HUES6 (cell line): ENCODE measurements around the gene RAB26.

ENCODE experiments used
- H3K27ac ChIP-seq: 2 replicates; pipeline ENCODE4 v1.7.0; 2013; ENCODE audit warnings: low read depth, mild to moderate bottlenecking, low read length, inconsistent platforms
- H3K27me3 ChIP-seq: 2 replicates; pipeline ENCODE4 v1.6.1; 2013; ENCODE audit warnings: low read length; ENCODE audit not compliant: control insufficient read depth, insufficient read depth
- H3K36me3 ChIP-seq: 2 replicates; pipeline ENCODE4 v1.6.1; 2013; ENCODE audit warnings: low read length; ENCODE audit not compliant: control insufficient read depth, insufficient read depth
- H3K4me1 ChIP-seq: 2 replicates; pipeline ENCODE4 v1.6.1; 2013; ENCODE audit warnings: low read length; ENCODE audit not compliant: control insufficient read depth, insufficient read depth
- H3K4me3 ChIP-seq: 2 replicates; pipeline ENCODE4 v1.5.1; 2013; ENCODE audit warnings: low read depth, low read length
- H3K9ac ChIP-seq: one replicate; pipeline ENCODE4 v1.6.1; 2013; ENCODE audit warnings: mild to moderate bottlenecking, low read length
- H3K9me3 ChIP-seq: 2 replicates; pipeline ENCODE4 v1.6.1; 2013; ENCODE audit warnings: low read depth, low read length; ENCODE audit not compliant: control insufficient read depth, insufficient read depth

Gene RAB26

DNA sequence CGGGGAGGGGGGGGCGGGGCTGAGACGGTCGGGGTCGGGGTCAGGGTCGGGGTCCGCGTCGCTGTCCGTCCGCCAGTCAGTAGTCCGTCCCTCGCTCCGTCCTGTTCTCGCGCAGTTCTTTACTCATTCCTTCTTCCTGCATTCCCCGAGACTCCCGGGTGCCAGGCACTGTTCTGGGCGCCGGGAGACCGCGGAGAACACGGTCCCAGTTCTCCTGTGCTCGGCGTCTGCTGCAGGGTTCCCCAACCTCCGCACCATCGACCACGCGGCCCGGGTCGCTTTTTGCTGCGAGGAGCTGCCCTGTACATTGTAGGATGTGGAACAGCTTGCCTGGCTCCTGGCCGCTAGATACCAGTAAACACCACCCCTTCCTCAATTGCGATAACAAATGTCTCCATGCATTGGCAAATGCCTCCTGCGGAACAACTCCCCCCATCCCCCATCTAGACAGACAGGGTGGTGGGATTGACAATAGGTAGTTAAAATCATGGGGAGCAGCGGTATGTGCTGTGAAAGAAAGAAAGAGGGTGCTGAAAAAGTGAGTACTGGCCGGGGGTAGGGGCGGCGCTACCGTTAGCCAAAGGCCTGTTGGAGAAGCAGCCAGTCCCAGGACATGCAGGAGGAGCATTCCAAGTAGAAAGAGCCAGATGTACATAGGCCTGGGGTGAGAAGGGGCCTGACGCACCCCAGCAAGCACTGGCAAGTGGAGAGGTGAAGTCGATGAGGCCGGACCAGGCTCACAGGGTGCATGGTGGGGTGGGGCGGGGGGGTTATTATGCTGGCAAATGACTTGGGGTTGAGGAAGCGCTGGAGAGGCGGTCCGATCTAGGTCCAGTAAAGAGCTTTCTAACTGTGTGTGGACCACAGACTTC is 7.8 kb downstream of the RAB26 start:
- H3K9me3 ChIP-seq = no peaks in the 10 kb centered on the region
- H3K27me3 ChIP-seq = no peaks in the 10 kb centered on the region
- peaks cover 64% of the 10 kb centered on the region for H3K4me1 ChIP-seq
- peak overlapping the region; percentile 92 for H3K9ac ChIP-seq
- peak overlapping the region; percentile 96 for H3K4me3 ChIP-seq
- H3K36me3 ChIP-seq = peaks cover 37% of the 10 kb centered on the region
- 0 out of 2 replicates have a peak overlapping the region, but pooled peaks have one; percentile 68 for H3K27ac ChIP-seq

DNA sequence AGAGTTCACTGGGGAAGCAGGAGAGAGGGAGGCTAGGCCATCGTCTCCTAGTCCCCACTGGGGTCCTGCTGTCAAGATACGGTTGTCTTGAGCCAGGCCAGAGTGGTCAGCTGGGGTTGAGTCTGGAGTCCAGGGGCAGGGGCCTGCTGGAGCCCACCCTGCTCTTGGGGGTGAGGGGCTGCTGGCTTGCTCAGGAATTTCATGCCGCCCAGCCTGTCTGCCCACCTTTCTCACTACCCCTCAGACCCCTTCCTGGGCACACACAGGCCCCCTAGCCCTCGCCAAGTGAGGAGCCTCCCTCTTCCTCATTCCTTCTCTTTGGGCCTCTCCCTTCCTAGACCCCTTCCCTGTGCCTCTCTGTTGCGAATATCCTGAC is 8.4 kb downstream of the RAB26 start:
- Histone ChIP-seq H3K36me3 (peaks cover 31% of the 10 kb centered on the region), H3K9me3 (no peaks in the 10 kb centered on the region), H3K4me1 (peaks cover 58% of the 10 kb centered on the region), H3K27ac (no peak overlapping the region), H3K27me3 (no peaks in the 10 kb centered on the region), H3K9ac (peak overlapping the region; percentile 42), H3K4me3 (peak overlapping the region; percentile 96)

DNA sequence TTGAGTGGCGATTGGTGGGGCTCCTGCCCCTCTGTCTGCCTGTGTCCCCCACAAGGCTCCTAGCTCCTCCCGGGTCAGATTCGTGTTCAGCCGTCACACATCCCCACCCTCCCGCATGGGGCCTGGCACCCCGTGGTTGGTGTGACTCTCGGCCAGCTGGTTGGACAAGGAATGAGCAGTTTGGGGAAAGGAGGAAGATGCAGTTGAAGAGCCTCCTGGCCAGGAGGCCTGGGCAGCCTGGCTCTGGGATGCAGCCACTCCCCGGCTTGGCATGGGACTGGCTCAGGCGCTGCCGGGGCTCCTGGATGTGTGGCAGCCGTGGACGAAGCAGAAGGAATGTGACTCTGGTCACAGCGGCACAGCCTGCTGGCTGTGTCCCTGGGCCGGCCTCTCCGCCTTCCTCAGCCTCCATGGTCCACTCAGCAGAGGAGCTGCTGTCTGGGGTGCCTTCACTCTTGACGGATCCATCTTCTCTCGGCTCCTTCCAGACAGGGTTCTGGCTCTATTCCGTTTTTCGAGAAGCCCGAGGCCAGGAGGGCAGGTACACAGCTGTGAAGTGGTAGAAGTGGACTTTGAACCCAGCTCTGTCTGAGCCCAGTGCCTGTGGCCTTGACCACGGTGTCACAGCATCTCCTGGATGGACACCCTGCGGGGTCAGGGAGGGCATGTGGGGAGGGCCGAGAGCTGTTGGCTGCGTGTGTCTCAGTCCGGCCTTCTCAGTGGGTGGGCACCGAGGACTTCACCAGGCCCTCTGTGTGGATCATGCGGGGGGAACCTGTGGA is 9.2 kb downstream of the RAB26 start:
- H3K9ac ChIP-seq = no peak overlapping the region

DNA sequence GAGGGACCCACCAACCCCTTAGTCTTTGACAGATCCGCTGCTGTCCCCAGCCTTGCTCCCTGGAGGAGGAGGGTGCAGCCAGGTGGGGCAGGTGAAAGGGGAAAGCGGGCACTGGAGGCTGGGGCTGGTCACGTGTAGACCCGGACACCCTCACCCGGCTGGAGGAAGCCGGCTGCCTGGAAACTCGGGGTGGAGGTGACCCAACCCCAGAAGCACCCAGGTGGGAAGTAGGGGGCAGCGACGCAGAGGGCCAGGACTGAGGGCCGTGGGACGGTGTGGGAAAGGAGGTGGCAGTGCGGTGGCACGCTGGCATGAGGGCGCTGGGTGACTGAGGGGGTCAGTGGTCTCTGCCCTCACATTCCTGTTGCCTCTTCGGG is 9.8 kb downstream of the RAB26 start:
- peak overlapping the region; percentile 9 for H3K9ac ChIP-seq
- H3K27ac ChIP-seq = no peak overlapping the region; the same call in 1 of the 2 replicates
- no peaks in the 10 kb centered on the region for H3K27me3 ChIP-seq
- H3K9me3 ChIP-seq = no peaks in the 10 kb centered on the region
- peaks cover 19% of the 10 kb centered on the region for H3K36me3 ChIP-seq
- no peak overlapping the region for H3K4me3 ChIP-seq
- H3K4me1 ChIP-seq = peaks cover 47% of the 10 kb centered on the region

More for the DNA sequence above, 9.2 kb downstream of the RAB26 start:
- Histone ChIP-seq H3K4me1 (peaks cover 53% of the 10 kb centered on the region), H3K9me3 (no peaks in the 10 kb centered on the region), H3K36me3 (peaks cover 24% of the 10 kb centered on the region), H3K27ac (no peak overlapping the region; the same call in 1 of the 2 replicates), H3K4me3 (no peak overlapping the region), H3K27me3 (no peaks in the 10 kb centered on the region)

DNA sequence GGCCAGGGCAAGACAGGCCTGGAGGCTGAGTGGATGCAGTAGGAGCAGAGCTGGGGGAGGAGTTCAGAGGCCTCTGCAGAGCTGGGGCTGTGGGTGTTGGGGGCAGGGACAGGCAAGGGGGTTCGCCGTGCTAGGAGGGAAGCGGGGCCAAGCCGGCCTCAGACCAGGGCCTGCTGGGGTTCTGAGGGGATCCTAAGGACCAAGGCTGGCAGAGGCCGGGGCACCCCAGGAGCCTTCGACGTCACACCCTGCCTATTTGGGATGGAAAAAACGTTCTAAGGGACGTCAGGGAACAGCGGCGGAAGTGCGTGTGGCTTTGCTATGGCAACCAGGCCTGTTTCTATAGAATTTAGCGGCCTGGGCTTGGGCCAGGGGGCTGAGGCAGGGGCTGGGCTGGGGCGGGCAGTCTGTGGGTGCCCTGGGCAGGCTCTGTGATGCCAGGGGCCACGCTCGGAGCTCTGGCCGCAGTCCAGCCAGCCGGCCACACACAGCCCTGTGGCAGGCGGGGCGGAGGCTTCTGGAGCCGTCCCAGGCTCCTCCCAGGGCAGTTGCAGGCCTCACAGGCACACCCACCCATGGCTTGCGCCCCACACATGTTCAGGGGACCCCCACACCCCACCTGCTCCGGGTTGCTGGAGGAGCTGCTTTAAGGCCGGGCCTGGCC is 10.9 kb downstream of the RAB26 start:
- H3K4me3 ChIP-seq = no peak overlapping the region
- H3K36me3 ChIP-seq = peaks cover 10% of the 10 kb centered on the region
- peak overlapping the region; percentile 51; the same call in 1 of the 2 replicates for H3K27ac ChIP-seq
- H3K9ac ChIP-seq = peak overlapping the region; percentile 34
- no peaks in the 10 kb centered on the region for H3K27me3 ChIP-seq
- peaks cover 2% of the 10 kb centered on the region; the same call in 1 of the 2 replicates for H3K9me3 ChIP-seq
- peaks cover 39% of the 10 kb centered on the region for H3K4me1 ChIP-seq

DNA sequence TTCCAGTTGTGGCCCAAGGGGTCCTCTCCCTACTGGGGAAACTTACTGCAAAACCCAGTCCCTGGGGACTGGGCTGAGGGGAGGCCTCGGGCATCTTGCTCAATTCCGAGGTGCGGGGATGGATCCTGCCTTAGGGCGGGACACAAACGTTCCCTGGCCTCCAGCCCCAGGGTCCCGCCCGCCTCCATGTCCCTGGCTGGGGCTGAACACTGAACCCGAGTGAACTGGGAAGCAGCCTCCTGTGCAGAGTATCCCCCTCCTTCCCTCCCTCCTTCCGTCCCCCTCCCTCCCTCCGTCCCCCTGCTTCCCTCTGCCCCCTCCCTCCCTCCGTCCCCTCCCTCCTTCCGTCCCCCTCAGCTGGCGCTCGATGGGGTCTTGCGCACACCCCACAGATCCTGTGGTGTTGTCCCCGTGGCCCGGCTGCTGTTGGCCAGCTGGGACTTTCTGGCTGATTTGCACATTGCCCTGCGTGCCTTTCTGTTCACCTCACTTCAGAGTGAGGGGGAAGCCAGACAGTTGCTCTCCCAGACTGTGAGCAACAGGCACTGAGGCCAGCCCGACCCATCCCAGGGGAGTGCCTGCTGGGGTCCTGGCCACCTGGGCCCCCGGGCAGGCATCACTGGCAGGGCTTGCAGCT is 12.6 kb downstream of the RAB26 start:
- peaks cover 39% of the 10 kb centered on the region for H3K4me1 ChIP-seq
- H3K4me3 ChIP-seq = no peak overlapping the region

DNA sequence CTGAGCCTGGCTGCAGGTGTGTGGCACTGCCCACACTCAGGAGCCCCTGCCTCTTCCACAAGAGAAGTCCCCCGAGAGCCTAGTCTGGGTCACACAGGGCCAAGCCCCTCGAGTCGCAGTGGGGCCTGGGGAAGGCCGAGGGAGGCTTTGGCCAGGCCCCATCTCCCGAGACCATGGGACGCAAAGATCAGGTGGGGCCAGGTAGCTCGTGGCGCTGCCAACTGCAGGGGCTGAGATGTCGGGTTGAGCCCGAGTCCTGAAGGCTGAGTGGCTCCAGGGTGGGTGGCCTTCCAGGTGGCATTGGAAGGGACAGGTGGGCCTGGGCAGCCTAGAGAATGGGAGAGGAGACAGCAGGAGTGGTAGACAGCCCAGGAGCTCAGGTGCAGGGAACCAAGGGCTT is 13.5 kb downstream of the RAB26 start:
- Histone ChIP-seq H3K36me3 (peaks cover 20% of the 10 kb centered on the region), H3K9me3 (peaks cover 3% of the 10 kb centered on the region; the same call in 1 of the 2 replicates), H3K27ac (peak overlapping the region; percentile 51; the same call in 1 of the 2 replicates), H3K4me3 (no peak overlapping the region), H3K4me1 (peaks cover 36% of the 10 kb centered on the region), H3K9ac (no peak overlapping the region), H3K27me3 (no peaks in the 10 kb centered on the region)

More for the DNA sequence above, 12.6 kb downstream of the RAB26 start:
- Histone ChIP-seq H3K9ac (peak overlapping the region; percentile 27), H3K27ac (peak overlapping the region; percentile 51; the same call in 1 of the 2 replicates), H3K9me3 (peaks cover 3% of the 10 kb centered on the region; the same call in 1 of the 2 replicates), H3K36me3 (peaks cover 12% of the 10 kb centered on the region), H3K27me3 (no peaks in the 10 kb centered on the region)

DNA sequence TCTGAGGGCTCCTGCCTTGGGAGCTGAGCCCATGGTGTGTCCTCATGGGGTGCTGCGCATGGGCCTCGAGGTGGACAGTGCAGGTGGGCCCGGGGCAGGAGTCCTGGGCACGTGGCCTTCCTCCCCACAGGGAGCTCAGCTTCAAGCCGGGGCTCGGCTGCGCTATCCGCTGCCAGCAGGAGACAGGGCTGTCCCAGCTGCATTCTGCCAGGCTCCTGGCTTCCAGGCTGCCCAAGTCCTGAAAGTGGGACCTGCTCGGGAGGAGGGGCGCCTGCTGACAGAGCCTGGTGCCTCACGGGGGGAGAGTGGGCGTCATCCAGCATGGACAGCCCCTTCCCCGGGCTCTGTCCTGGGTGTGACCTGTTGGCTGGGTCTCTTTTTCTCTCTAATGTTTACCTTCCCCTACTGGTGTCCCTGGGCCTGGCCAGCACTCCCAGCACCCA is 14.3 kb downstream of the RAB26 start:
- H3K36me3 ChIP-seq = peaks cover 27% of the 10 kb centered on the region
- no peak overlapping the region for H3K9ac ChIP-seq
- no peaks in the 10 kb centered on the region for H3K27me3 ChIP-seq
- peaks cover 28% of the 10 kb centered on the region for H3K4me1 ChIP-seq
- no peak overlapping the region for H3K27ac ChIP-seq
- peaks cover 3% of the 10 kb centered on the region; the same call in 1 of the 2 replicates for H3K9me3 ChIP-seq
- H3K4me3 ChIP-seq = no peak overlapping the region

DNA sequence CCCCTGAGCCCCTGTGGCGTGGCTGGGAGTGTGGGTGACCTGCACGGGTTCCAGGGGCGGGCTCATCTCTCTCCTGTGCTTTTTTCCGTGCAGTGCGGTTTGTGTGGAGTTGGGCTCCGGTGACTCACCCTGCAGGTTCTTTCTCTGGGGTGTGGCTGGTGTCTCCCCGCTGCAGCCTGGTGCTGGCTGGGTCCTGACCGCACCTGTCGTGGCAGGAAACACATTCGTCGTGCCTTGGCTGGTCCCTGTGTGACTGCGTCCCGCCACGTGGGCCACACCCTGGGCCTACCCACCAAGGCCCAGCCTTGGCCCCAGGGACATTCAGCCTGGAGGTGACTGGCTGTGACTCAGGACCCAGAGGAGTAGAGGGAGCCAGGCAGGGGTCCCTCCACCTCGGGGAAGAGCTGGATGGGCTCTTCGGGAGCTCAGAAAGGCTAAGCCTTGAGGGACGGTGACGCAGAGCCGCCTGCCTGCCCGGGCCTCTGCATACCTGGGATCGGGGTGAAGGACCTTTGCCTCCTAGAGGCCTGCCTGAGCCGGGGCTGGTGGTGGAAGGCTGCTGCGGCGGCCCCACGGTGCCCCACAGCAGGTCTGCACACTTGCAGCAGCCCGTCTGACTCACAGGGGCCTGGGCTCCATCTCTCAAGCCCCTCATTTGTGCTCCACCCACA is 14.9 kb downstream of the RAB26 start:
- Histone ChIP-seq H3K36me3 (peaks cover 33% of the 10 kb centered on the region), H3K9me3 (peaks cover 3% of the 10 kb centered on the region; the same call in 1 of the 2 replicates), H3K27me3 (no peaks in the 10 kb centered on the region), H3K27ac (no peak overlapping the region), H3K9ac (no peak overlapping the region), H3K4me1 (peaks cover 22% of the 10 kb centered on the region), H3K4me3 (no peak overlapping the region)

DNA sequence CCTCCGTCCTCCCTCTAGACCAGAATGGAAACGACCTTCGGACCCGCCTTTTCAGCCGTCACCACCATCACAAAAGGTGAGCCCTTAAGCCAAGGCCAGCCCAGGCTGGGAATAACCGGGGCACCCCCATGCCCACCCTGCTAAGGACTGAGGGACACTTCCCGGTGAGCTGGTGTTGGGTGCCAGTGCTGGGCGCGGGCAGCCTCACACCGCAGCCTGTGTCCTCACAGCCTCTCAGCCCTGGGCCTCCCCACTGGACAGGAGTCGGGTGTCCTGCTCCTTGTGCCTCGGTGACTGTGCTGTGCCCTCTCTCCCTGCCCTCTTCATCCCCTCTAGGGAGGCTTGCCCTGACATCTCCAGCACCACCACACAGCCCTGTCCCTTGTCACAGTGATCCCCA is 17.4 kb downstream of the RAB26 start:
- no peak overlapping the region for H3K27ac ChIP-seq
- peaks cover 3% of the 10 kb centered on the region; the same call in 1 of the 2 replicates for H3K9me3 ChIP-seq
- no peaks in the 10 kb centered on the region for H3K27me3 ChIP-seq
- no peak overlapping the region for H3K9ac ChIP-seq
- H3K4me3 ChIP-seq = no peak overlapping the region
- peaks cover 51% of the 10 kb centered on the region for H3K36me3 ChIP-seq
- peaks cover under 1% of the 10 kb centered on the region; the same call in 1 of the 2 replicates for H3K4me1 ChIP-seq
